Thyroid gland (tissue), 4 donors: ENCODE measurements around the gene PXMP4. TPM values are rescaled to one million over a fixed set of nuclear protein-coding genes. Genes with fewer than 3 reads are reported as not detected.
A peak's percentile ranks its signal among the peaks of the same experiment; 100 is the strongest.

Source experiments
- DNase-seq, 2 donors: peaks; one replicate each; pipeline ENCODE4 v3.0.0-alpha.2; 2019
- H3K27ac ChIP-seq, 3 donors: fragments of 200-600 bp; sonication (generic); 1 replicate in 2 of 3; 2 replicates in 1 of 3; pipeline ENCODE4 v1.5.1; 2016 to 2019; ENCODE audit warnings: mild to moderate bottlenecking in 1 of 3, moderate library complexity in 1 of 3
- H3K27me3 ChIP-seq: fragments of 200-600 bp; sonication (generic); one replicate; pipeline ENCODE4 v1.5.1; 2019
- H3K36me3 ChIP-seq, 2 donors: fragments of 200-600 bp; sonication (generic); one replicate each; pipeline ENCODE4 v1.5.1; 2016 to 2019
- H3K4me1 ChIP-seq, 2 donors: fragments of 200-600 bp; sonication (generic); one replicate each; pipeline ENCODE4 v1.5.1; 2017 to 2019
- H3K4me3 ChIP-seq, 3 donors: fragments of 200-600 bp; sonication (generic); replicated peaks in 1 of 3; 1 replicate in 2 of 3; 2 replicates in 1 of 3; pipeline ENCODE4 v1.5.1; 2016; ENCODE audit warnings: mild to moderate bottlenecking in 1 of 3
- H3K9me3 ChIP-seq: fragments of 200-600 bp; sonication (generic); one replicate; pipeline ENCODE4 v1.5.1; 2017
- CTCF ChIP-seq, 6 experiments: fragments of 200-600 bp in 3 of 6; fragments of 450-650 bp in 3 of 6; sonication (generic) in 3 of 6; IDR thresholded peaks; one replicate each; pipeline ENCODE4 v1.5.1; 2016 to 2019; ENCODE audit warnings: antibody characterized with exemption in 6 of 6, mild to moderate bottlenecking in 2 of 6, inconsistent platforms in 1 of 6, moderate library complexity in 1 of 6
- POLR2A ChIP-seq, 2 donors: fragments of 450-650 bp; IDR thresholded peaks; one replicate each; pipeline ENCODE4 v1.6.1; 2017; ENCODE audit warnings: antibody characterized with exemption in 2 of 2, mild to moderate bottlenecking in 2 of 2, moderate library complexity in 1 of 2
- WGBS, 2 donors: methylation state at CpG; one replicate each; pipeline ENCODE4 v1.1.5; 2017; 5-methylcytosine and 5-hydroxymethylcytosine counted together
- intact Hi-C: fragments of 100-400 bp; cut with DNase I; formaldehyde crosslinking; loops from one replicate; pipeline ENCODE4 v1.15.1; 2023
- total RNA-seq, 4 donors: library from RNA; depleted of rRNA; stranded (reverse); fragments of >200 nt; gene quantifications; one replicate each; pipeline ENCODE4 v1.2.3, GENCODE V29; 2016

Gene PXMP4
- total RNA-seq, 4 donors from 2014 or later, result 17.7 to 31.2 (median 22.0) TPM

GRCh38 chr20:33662172-33662571 is 57.9 kb downstream of the PXMP4 start, which contains the start of gene C20orf144:
Gene C20orf144 (plus strand): TSS chr20:33662327. CDS start chr20:33662346, 19 bp downstream.
- H3K4me1 ChIP-seq, result peaks cover 10 to 22% of the 10 kb centered on the region in 2 donors
- WGBS, 2 donors, result 90 to 94% methylated on average over 10 of the region's 10 CpGs
- DNase-seq, result no peak
- H3K4me3 ChIP-seq, result peak within 1 kb of the TSS; percentile 36 to 66 (median 54)
- peak within 1 kb of the TSS in 2 of 3 donors; percentile 83 to 89 for H3K27ac ChIP-seq
- no peak for TF ChIP-seq CTCF (IDR thresholded peaks at IDR 0.05)
- TF ChIP-seq POLR2A (IDR thresholded peaks at IDR 0.05), result no peak
- peaks cover 11 to 12% of the 10 kb centered on the region in 2 donors for H3K36me3 ChIP-seq
- H3K9me3 ChIP-seq, result no peaks in the 10 kb centered on the region
- intact Hi-C loops, result no loop called here
- H3K27me3 ChIP-seq, result no peaks in the 10 kb centered on the region

- no peaks in the 10 kb centered on the region for H3K27me3 ChIP-seq
- H3K27ac ChIP-seq, result no peak overlapping the region
- intact Hi-C loops, result no loop called here
- TF ChIP-seq POLR2A (IDR thresholded peaks at IDR 0.05), result no peak
- no peak for TF ChIP-seq CTCF (IDR thresholded peaks at IDR 0.05)
- H3K4me1 ChIP-seq, result peaks cover 4 to 11% of the 10 kb centered on the region in 2 donors
- no peak for DNase-seq
- WGBS, 2 donors, result 90 to 94% methylated on average over 7 of the region's 7 CpGs
- H3K36me3 ChIP-seq, result peaks cover 12 to 17% of the 10 kb centered on the region in 2 donors
- H3K9me3 ChIP-seq, result no peaks in the 10 kb centered on the region
- H3K4me3 ChIP-seq, result no peak overlapping the region
Observed at GRCh38 chr20:33660685-33661058, 59.4 kb downstream of the PXMP4 start.

GRCh38 chr20:33660035-33660684 is 60.0 kb downstream of the PXMP4 start:
- H3K36me3 ChIP-seq, result peaks cover 12 to 17% of the 10 kb centered on the region in 2 donors
- no peaks in the 10 kb centered on the region for H3K9me3 ChIP-seq
- no peaks in the 10 kb centered on the region for H3K27me3 ChIP-seq
- no peak for TF ChIP-seq CTCF (IDR thresholded peaks at IDR 0.05)
- no peak for TF ChIP-seq POLR2A (IDR thresholded peaks at IDR 0.05)
- H3K4me1 ChIP-seq, result peaks cover 4 to 11% of the 10 kb centered on the region in 2 donors
- H3K4me3 ChIP-seq, result no peak overlapping the region
- WGBS, 2 donors, result 83 to 96% methylated on average over 8 to 21 of the region's 21 CpGs
- H3K27ac ChIP-seq, result no peak overlapping the region
- no peak for DNase-seq
- intact Hi-C loops, result no loop called here

GRCh38 chr20:33659341-33660034 is 60.6 kb downstream of the PXMP4 start:
- intact Hi-C loops, result no loop called here
- DNase-seq, result no peak
- Histone ChIP-seq H3K36me3 (peaks cover 12 to 17% of the 10 kb centered on the region in 2 donors), H3K4me1 (peaks cover 4 to 11% of the 10 kb centered on the region in 2 donors), H3K9me3 (no peaks in the 10 kb centered on the region), H3K27me3 (no peaks in the 10 kb centered on the region), H3K27ac (no peak overlapping the region), H3K4me3 (no peak overlapping the region)
- TF ChIP-seq CTCF (IDR thresholded peaks at IDR 0.05), result no peak
- TF ChIP-seq POLR2A (IDR thresholded peaks at IDR 0.05), result no peak
- 92% methylated on average over 22 of the region's 32 CpGs; no CpG with 5 or more reads in 1 of the 2 donors for WGBS, 2 donors

GRCh38 chr20:33658929-33659328 is 61.2 kb downstream of the PXMP4 start:
- no peak overlapping the region for H3K4me3 ChIP-seq
- peaks cover 4 to 8% of the 10 kb centered on the region in 2 donors for H3K4me1 ChIP-seq
- WGBS, 2 donors, result 96 to 98% methylated on average over 4 of the region's 4 CpGs
- peaks cover 12 to 17% of the 10 kb centered on the region in 2 donors for H3K36me3 ChIP-seq
- H3K9me3 ChIP-seq, result no peaks in the 10 kb centered on the region
- no peaks in the 10 kb centered on the region for H3K27me3 ChIP-seq
- no peak overlapping the region for H3K27ac ChIP-seq
- no peak for DNase-seq
- TF ChIP-seq POLR2A (IDR thresholded peaks at IDR 0.05) (no peak), CTCF (IDR thresholded peaks at IDR 0.05) (no peak)
- intact Hi-C loops, result no loop called here
